ENCODE measurements around the gene MAPK1IP1L. TPM values are rescaled to one million over a fixed set of nuclear protein-coding genes. Genes with fewer than 3 reads are reported as not detected.
"Not testable (repeated sequence)": the region's sequence is repeated elsewhere in the genome, so short reads cannot be mapped to it uniquely, and the experiment has no call there.

Gene MAPK1IP1L
- total RNA-seq, 3 donors from 2014 or later (not counting 1 experiment from before 2014, with no cell fraction given), result 119 to 140 (median 127) TPM

DNA sequence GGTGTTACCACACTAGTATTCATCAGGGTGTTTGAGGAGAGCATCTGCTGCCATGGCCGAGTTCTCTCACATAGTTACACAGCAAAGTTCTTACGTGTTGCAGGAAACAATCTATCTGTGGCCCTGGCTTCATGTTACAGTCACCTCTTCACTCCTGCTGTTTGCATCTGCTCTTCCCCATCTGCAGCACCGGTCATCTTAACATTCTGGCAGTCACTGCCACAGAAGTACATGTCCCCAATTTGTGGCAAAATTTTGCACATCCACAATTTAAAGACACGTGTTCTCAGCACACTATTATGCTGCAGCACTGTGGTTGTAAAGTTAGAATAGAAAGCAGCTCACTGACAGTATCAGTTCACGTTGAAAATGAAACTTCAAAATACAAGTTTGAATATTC lies 23.2 kb downstream of the MAPK1IP1L start:
- Mint-ChIP-seq H3K4me3 (peak overlapping the region; percentile 49), H3K36me3 (no peaks in the 10 kb centered on the region), H3K27me3 (ENCODE audit: low read depth in 2 of 2) (no peaks in the 10 kb centered on the region), H3K27ac (peak overlapping the region in 1 of 2 donors; percentile 52), H3K9me3 (no peaks in the 10 kb centered on the region), H3K4me1 (peaks cover 20 to 25% of the 10 kb centered on the region in 2 donors)
- H3K9me3 ChIP-seq (ENCODE audit: control insufficient read depth, insufficient read depth, low read length), result no peaks in the 10 kb centered on the region
- intact Hi-C loops (cut with micrococcal nuclease), result no loop called here
- 12% methylated on average over 4 of the region's 5 CpGs for WGBS (ENCODE audit: insufficient coverage)
- no peak for DNase-seq
- no peaks in the 10 kb centered on the region for H3K27me3 ChIP-seq (ENCODE audit: control insufficient read depth, insufficient read depth, low read length)
- ATAC-seq, result peak in 1 of 3 donors; percentile 38
- TF ChIP-seq, protein P1, sequence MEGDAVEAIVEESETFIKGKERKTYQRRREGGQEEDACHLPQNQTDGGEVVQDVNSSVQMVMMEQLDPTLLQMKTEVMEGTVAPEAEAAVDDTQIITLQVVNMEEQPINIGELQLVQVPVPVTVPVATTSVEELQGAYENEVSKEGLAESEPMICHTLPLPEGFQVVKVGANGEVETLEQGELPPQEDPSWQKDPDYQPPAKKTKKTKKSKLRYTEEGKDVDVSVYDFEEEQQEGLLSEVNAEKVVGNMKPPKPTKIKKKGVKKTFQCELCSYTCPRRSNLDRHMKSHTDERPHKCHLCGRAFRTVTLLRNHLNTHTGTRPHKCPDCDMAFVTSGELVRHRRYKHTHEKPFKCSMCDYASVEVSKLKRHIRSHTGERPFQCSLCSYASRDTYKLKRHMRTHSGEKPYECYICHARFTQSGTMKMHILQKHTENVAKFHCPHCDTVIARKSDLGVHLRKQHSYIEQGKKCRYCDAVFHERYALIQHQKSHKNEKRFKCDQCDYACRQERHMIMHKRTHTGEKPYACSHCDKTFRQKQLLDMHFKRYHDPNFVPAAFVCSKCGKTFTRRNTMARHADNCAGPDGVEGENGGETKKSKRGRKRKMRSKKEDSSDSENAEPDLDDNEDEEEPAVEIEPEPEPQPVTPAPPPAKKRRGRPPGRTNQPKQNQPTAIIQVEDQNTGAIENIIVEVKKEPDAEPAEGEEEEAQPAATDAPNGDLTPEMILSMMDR (IDR thresholded peaks at IDR 0.05), result no peak
- no peak overlapping the region for H3K4me3 ChIP-seq (ENCODE audit: low read length)
- peaks cover 3% of the 10 kb centered on the region for H3K36me3 ChIP-seq (ENCODE audit: control insufficient read depth, insufficient read depth, low read length)
- H3K27ac ChIP-seq (ENCODE audit: low read length), result no peak overlapping the region
- H3K4me1 ChIP-seq (ENCODE audit: control insufficient read depth, insufficient read depth, low read length), result peaks cover 7% of the 10 kb centered on the region

DNA sequence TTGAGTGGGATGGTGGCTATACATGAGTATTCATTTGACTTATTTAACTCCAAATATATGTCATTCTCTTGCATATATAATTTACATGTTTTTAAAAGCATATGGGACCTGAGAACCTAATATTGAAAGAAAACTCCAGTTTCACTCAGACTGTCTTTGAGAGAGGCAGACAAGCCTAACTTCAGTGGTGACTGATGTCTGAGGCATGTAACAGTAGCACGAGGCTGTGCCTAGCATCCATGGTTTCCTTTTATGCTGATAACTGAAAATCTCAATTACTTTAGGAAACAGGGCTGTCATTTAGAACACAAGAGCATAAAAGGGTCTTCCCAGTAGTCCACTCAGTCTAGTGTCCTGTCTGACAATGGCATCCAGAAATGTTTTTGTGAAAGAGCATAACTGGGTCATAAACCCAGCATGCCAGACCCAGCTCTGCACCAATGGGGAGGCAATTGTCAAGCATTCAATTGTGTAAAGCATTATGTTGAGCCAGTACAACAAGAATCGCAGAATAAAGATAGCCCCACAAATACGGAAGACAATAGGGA lies 24.3 kb downstream of the MAPK1IP1L start:
- H3K4me3 ChIP-seq (ENCODE audit: low read length), result no peak overlapping the region
- no peaks in the 10 kb centered on the region for H3K9me3 ChIP-seq (ENCODE audit: control insufficient read depth, insufficient read depth, low read length)
- H3K4me1 ChIP-seq (ENCODE audit: control insufficient read depth, insufficient read depth, low read length), result peaks cover 7% of the 10 kb centered on the region
- intact Hi-C loops (cut with micrococcal nuclease), result no loop called here
- Mint-ChIP-seq H3K36me3 (no peaks in the 10 kb centered on the region), H3K27ac (no peak overlapping the region), H3K27me3 (ENCODE audit: low read depth in 2 of 2) (no peaks in the 10 kb centered on the region), H3K4me3 (no peak overlapping the region), H3K9me3 (no peaks in the 10 kb centered on the region), H3K4me1 (peaks cover 20 to 25% of the 10 kb centered on the region in 2 donors)
- WGBS (ENCODE audit: insufficient coverage), result 84% methylated on average over 3 of the region's 3 CpGs
- DNase-seq, result no peak
- H3K27ac ChIP-seq (ENCODE audit: low read length), result no peak overlapping the region
- no peak for ATAC-seq
- no peaks in the 10 kb centered on the region for H3K36me3 ChIP-seq (ENCODE audit: control insufficient read depth, insufficient read depth, low read length)
- TF ChIP-seq, protein P1 (IDR thresholded peaks at IDR 0.05), result no peak
- H3K27me3 ChIP-seq (ENCODE audit: control insufficient read depth, insufficient read depth, low read length), result no peaks in the 10 kb centered on the region

DNA sequence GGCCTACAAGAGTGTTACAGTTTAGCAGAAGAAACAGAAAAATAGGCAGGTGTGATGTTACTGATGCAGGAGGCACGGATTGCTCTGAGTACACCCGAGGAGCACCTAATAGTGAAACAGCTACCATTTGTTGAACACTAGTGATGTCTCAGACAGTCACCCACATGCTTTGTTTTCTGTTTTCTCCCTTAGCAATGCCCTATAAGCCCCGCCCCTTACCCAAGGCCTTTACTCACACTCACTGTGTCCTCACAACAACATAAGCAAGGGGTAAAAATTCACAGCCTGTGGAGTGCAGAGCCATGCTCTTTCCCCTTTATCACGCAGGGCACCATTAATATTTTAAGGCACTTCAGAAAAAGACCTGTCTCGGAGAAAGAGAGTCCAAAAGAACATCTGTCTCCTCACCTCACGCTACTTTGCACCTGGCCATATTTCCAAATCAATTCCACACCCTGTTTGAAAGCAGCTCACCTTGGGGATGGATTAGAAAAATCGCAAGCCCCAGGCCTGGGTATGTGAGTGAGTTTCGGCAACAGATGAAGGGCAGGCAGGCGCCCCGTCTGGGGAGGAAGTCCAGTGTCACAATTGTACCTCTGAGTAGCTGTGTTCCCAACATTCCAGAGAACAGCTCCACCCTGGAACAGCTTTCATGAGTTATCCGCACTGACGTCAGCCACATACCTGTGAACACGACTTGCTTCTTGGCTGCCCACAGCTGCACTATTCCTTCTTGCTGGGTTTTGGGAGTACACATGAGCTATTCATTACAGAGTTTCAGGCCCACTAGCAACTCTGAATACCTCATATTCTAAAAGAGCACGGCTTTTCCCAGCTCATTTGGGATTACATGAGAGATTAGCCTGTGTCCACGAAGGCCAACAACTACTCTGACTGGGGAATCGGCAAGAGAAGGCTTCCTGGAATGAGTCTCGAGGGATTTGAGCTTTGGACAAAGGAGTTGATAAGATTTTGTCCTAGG lies 26.0 kb downstream of the MAPK1IP1L start:
- 91% methylated on average over 17 of the region's 17 CpGs for WGBS (ENCODE audit: insufficient coverage)
- ATAC-seq (no peak), DNase-seq (no peak)
- Mint-ChIP-seq H3K4me1 (peaks cover 9% of the 10 kb centered on the region in 2 donors), H3K9me3 (no peaks in the 10 kb centered on the region), H3K27ac (no peak overlapping the region), H3K36me3 (no peaks in the 10 kb centered on the region), H3K4me3 (no peak overlapping the region), H3K27me3 (ENCODE audit: low read depth in 2 of 2) (no peaks in the 10 kb centered on the region)
- TF ChIP-seq, protein P1 (IDR thresholded peaks at IDR 0.05), result no peak
- H3K36me3 ChIP-seq (ENCODE audit: control insufficient read depth, insufficient read depth, low read length), result no peaks in the 10 kb centered on the region
- peaks cover 3% of the 10 kb centered on the region for H3K4me1 ChIP-seq (ENCODE audit: control insufficient read depth, insufficient read depth, low read length)
- intact Hi-C loops (cut with micrococcal nuclease), result no loop called here
- H3K27me3 ChIP-seq (ENCODE audit: control insufficient read depth, insufficient read depth, low read length), result no peaks in the 10 kb centered on the region
- H3K27ac ChIP-seq (ENCODE audit: low read length), result no peak overlapping the region
- H3K9me3 ChIP-seq (ENCODE audit: control insufficient read depth, insufficient read depth, low read length), result no peaks in the 10 kb centered on the region
- no peak overlapping the region for H3K4me3 ChIP-seq (ENCODE audit: low read length)

DNA sequence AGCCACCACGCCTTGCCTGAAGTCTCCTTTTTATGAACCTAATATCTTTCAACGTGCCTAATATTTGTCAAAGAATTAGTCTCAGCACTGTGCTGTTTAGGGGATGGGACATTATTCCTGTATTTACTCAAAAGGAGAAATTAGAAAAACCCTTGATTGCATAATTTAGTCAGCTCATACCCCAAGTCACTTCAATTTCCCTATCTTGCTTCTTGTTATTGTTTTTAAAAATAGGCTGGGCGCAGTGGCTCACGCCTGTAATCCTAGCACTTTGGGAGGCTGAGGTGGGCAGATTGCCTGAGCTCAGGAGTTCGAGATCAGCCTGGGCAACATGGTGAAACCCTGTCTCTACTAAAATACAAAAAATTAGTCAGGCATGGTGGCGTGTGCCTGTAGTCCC lies 28.5 kb downstream of the MAPK1IP1L start:
- ATAC-seq; H3K36me3 ChIP-seq (ENCODE audit: control insufficient read depth, insufficient read depth, low read length); H3K4me1 ChIP-seq (ENCODE audit: control insufficient read depth, insufficient read depth, low read length); H3K4me3 Mint-ChIP-seq; DNase-seq; H3K9me3 ChIP-seq (ENCODE audit: control insufficient read depth, insufficient read depth, low read length); H3K36me3 Mint-ChIP-seq; H3K9me3 Mint-ChIP-seq; H3K4me3 ChIP-seq (ENCODE audit: low read length); H3K27me3 ChIP-seq (ENCODE audit: control insufficient read depth, insufficient read depth, low read length); H3K27ac Mint-ChIP-seq; H3K27me3 Mint-ChIP-seq (ENCODE audit: low read depth in 2 of 2); H3K4me1 Mint-ChIP-seq; intact Hi-C loops (cut with micrococcal nuclease); H3K27ac ChIP-seq (ENCODE audit: low read length): not testable (repeated sequence)
- WGBS (ENCODE audit: insufficient coverage), result 74% methylated on average over 5 of the region's 6 CpGs
